ENCODE results near the gene HTR3C.

The HTR3C gene

DNA sequence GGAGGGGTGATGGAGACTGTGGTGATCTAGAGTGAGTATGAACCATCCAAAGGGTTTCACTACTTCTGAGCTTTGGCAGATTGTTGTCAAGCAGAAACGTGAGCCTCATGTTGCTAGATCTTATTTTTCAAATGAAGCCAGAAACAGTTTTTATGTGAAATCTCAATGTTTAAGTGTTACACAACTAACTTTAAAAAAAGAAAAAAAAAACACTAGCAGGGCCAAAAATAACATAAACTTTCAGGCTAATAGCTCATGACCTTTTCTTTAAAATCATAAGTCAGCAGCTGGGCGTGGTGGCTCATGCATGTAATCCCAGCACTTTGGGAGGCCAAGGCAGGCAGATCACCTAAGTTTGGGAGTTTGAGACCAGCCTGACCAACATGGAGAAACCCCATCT lies 23.4 kb upstream of the HTR3C start:
- no peaks in the 10 kb centered on the region for H3K27me3 ChIP-seq (ENCODE audit: insufficient read depth, low read length, poor library complexity, severe bottlenecking)
- H3K9me2 ChIP-seq (replicated peaks; ENCODE audit: low read depth, low read length) = no peaks in the 10 kb centered on the region
- H3K36me3 ChIP-seq (ENCODE audit: insufficient read depth, low read length) = no peaks in the 10 kb centered on the region
- no peaks in the 10 kb centered on the region for H3K9me3 ChIP-seq (ENCODE audit: insufficient read depth, low read depth, low read length)
- no peak for TF ChIP-seq EZH2phosphoT487 (IDR thresholded peaks at IDR 0.05; ENCODE audit: borderline replicate concordance)
- TF ChIP-seq, protein P1, sequence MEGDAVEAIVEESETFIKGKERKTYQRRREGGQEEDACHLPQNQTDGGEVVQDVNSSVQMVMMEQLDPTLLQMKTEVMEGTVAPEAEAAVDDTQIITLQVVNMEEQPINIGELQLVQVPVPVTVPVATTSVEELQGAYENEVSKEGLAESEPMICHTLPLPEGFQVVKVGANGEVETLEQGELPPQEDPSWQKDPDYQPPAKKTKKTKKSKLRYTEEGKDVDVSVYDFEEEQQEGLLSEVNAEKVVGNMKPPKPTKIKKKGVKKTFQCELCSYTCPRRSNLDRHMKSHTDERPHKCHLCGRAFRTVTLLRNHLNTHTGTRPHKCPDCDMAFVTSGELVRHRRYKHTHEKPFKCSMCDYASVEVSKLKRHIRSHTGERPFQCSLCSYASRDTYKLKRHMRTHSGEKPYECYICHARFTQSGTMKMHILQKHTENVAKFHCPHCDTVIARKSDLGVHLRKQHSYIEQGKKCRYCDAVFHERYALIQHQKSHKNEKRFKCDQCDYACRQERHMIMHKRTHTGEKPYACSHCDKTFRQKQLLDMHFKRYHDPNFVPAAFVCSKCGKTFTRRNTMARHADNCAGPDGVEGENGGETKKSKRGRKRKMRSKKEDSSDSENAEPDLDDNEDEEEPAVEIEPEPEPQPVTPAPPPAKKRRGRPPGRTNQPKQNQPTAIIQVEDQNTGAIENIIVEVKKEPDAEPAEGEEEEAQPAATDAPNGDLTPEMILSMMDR (conservative IDR thresholded peaks at IDR 0.05; ENCODE audit: low read length) = no peak
- H2AFZ ChIP-seq (ENCODE audit: low read length) = no peak overlapping the region
- no peak overlapping the region for H3K4me2 ChIP-seq (ENCODE audit: low read depth, low read length, poor library complexity, severe bottlenecking)
- no peak overlapping the region for H3K4me3 ChIP-seq (ENCODE audit: low read length, poor library complexity, severe bottlenecking)
- H4K20me1 ChIP-seq (ENCODE audit: insufficient read depth, low read length, poor library complexity, severe bottlenecking) = no peaks in the 10 kb centered on the region
- no peaks in the 10 kb centered on the region for H3F3A ChIP-seq (ENCODE audit: low read depth)
- H3K79me2 ChIP-seq (ENCODE audit: insufficient read depth, low read length) = no peaks in the 10 kb centered on the region
- H3K4me1 ChIP-seq (ENCODE audit: insufficient read depth, low read length, poor library complexity, severe bottlenecking) = no peaks in the 10 kb centered on the region
- H3K9ac ChIP-seq (ENCODE audit: low read depth, low read length, poor library complexity, severe bottlenecking) = no peak overlapping the region

DNA sequence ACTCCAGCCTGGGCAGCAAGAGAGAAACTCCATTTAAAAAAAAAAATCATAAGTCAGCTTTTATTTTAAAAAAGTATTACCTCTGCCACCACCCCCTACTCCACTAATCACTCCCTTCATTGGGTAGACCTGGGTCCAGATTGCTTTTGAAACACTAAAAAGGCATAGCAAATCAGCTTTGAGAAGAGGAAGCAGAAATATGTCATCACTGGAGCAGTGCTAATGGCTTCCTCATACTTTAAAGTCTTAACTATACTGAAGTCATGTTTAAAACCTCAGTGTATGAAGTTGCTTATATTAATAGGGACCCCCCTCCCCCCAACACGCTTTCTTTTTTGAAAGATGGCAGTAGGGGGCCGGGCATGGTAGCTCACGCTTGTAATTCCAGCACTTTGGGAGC lies 22.3 kb upstream of the HTR3C start:
- Histone ChIP-seq H4K20me1 (ENCODE audit: insufficient read depth, low read length, poor library complexity, severe bottlenecking) (no peaks in the 10 kb centered on the region), H3K9me2 (replicated peaks; ENCODE audit: low read depth, low read length) (no peaks in the 10 kb centered on the region), H2AFZ (ENCODE audit: low read length) (no peak overlapping the region), H3K4me2 (ENCODE audit: low read depth, low read length, poor library complexity, severe bottlenecking) (no peak overlapping the region), H3K27me3 (ENCODE audit: insufficient read depth, low read length, poor library complexity, severe bottlenecking) (no peaks in the 10 kb centered on the region), H3K4me3 (ENCODE audit: low read length, poor library complexity, severe bottlenecking) (no peak overlapping the region), H3K36me3 (ENCODE audit: insufficient read depth, low read length) (no peaks in the 10 kb centered on the region), H3K9ac (ENCODE audit: low read depth, low read length, poor library complexity, severe bottlenecking) (no peak overlapping the region), H3K4me1 (ENCODE audit: insufficient read depth, low read length, poor library complexity, severe bottlenecking) (no peaks in the 10 kb centered on the region), H3K9me3 (ENCODE audit: insufficient read depth, low read depth, low read length) (no peaks in the 10 kb centered on the region), H3F3A (ENCODE audit: low read depth) (no peaks in the 10 kb centered on the region), H3K79me2 (ENCODE audit: insufficient read depth, low read length) (no peaks in the 10 kb centered on the region)
- TF ChIP-seq, protein P1 (conservative IDR thresholded peaks at IDR 0.05; ENCODE audit: low read length) = no peak

DNA sequence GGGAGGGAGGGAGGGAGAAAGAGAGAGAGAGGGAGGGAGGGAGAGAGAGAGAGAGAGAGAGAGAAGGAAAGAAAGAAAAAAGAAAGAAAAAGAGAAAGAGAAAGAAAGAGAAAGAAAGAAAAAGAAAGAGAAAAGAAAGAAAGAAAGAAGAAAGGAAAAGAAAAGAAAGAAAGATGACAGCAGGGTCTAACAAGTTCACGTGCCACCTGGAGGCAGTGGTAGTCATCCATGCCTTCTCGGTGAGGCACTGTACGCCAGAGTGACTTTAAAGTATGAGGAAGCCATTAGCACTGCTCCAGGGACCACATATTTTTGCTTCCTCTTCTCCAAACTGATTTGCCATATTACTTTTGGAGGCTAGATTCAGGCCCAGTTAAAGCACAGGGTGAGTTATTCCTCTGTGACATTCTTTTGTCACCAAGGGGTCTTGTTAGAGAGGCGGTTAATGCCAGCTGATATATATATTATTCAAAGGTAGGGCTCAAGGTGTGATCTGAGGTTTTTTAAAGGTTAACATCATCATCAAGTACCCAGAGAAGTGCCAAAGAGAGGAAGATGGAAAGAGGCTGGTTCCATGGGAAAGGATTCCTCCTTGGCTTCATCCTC lies 21.6 kb upstream of the HTR3C start, which contains the start of gene HTR3D:
HTR3D (plus strand) TSS at position 556 of the 606 bp plus-strand sequence; CDS start at position 556, 0 bp downstream.
- no peak within 1 kb of the TSS for H3K4me3 ChIP-seq (ENCODE audit: low read length, poor library complexity, severe bottlenecking)
- no peak within 1 kb of the TSS for H2AFZ ChIP-seq (ENCODE audit: low read length)
- no peaks in the 10 kb centered on the region for H4K20me1 ChIP-seq (ENCODE audit: insufficient read depth, low read length, poor library complexity, severe bottlenecking)
- no peaks in the 10 kb centered on the region for H3K79me2 ChIP-seq (ENCODE audit: insufficient read depth, low read length)
- no peaks in the 10 kb centered on the region for H3F3A ChIP-seq (ENCODE audit: low read depth)
- no peak within 1 kb of the TSS for H3K9ac ChIP-seq (ENCODE audit: low read depth, low read length, poor library complexity, severe bottlenecking)
- no peak within 1 kb of the TSS for H3K4me2 ChIP-seq (ENCODE audit: low read depth, low read length, poor library complexity, severe bottlenecking)
- TF ChIP-seq EZH2phosphoT487 (IDR thresholded peaks at IDR 0.05; ENCODE audit: borderline replicate concordance) = no peak
- TF ChIP-seq, protein P1 (conservative IDR thresholded peaks at IDR 0.05; ENCODE audit: low read length) = no peak
- no peaks in the 10 kb centered on the region for H3K9me2 ChIP-seq (replicated peaks; ENCODE audit: low read depth, low read length)
- H3K9me3 ChIP-seq (ENCODE audit: insufficient read depth, low read depth, low read length) = no peaks in the 10 kb centered on the region
- no peaks in the 10 kb centered on the region for H3K4me1 ChIP-seq (ENCODE audit: insufficient read depth, low read length, poor library complexity, severe bottlenecking)
- no peaks in the 10 kb centered on the region for H3K27me3 ChIP-seq (ENCODE audit: insufficient read depth, low read length, poor library complexity, severe bottlenecking)
- no peaks in the 10 kb centered on the region for H3K36me3 ChIP-seq (ENCODE audit: insufficient read depth, low read length)
